ENCODE results near the gene PRR33.

DNA sequence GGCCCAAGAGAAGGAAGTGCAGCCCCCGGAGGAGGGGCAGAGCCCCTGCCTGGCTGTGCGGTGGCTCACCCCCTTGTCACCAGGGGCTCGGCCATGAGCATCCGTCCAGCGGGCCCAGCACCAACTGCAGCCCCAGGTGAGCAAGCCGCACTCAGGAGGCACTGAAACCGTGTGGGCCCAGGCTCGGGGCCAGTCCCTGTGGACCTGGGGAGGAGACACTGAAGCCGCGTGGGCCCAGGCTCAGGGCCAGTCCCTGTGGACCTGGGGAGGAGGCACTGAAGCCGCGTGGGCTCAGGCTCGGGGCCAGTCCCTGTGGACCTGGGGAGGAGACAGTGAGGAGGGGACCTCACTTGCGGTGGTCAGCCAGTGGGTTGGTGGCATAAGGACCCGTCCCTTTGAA lies 24.9 kb downstream of the PRR33 start:
- TF ChIP-seq, protein P1, sequence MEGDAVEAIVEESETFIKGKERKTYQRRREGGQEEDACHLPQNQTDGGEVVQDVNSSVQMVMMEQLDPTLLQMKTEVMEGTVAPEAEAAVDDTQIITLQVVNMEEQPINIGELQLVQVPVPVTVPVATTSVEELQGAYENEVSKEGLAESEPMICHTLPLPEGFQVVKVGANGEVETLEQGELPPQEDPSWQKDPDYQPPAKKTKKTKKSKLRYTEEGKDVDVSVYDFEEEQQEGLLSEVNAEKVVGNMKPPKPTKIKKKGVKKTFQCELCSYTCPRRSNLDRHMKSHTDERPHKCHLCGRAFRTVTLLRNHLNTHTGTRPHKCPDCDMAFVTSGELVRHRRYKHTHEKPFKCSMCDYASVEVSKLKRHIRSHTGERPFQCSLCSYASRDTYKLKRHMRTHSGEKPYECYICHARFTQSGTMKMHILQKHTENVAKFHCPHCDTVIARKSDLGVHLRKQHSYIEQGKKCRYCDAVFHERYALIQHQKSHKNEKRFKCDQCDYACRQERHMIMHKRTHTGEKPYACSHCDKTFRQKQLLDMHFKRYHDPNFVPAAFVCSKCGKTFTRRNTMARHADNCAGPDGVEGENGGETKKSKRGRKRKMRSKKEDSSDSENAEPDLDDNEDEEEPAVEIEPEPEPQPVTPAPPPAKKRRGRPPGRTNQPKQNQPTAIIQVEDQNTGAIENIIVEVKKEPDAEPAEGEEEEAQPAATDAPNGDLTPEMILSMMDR (conservative IDR thresholded peaks at IDR 0.05; ENCODE audit: low read depth, low read length) = no peak
- TF ChIP-seq EZH2 (IDR thresholded peaks at IDR 0.05; ENCODE audit: low read length, unreplicated experiment) = no peak
